H54 (cell line): ENCODE data around the gene AMPD3.

Experiments
- DNase-seq: peaks from one replicate; pipeline ENCODE4 v3.0.0; 2011; ENCODE audit warnings: low spot score, mixed read lengths; ENCODE audit not compliant: insufficient read length
- FAIRE-seq: peaks from 3 replicates; lab custom pipeline; 2011; peaks lifted over from hg19 to GRCh38; lab: Jason Lieb, UNC
- POLR2A ChIP-seq: IDR thresholded peaks from 2 replicates; pipeline ENCODE4 v1.6.1; 2011; ENCODE audit warnings: low read depth, mild to moderate bottlenecking, low read length

Gene AMPD3

GRCh38 chr11:10443152-10443551 is 11.9 kb upstream of the AMPD3 start:
- no peak for TF ChIP-seq POLR2A
- DNase-seq: no peak
- no peak for FAIRE-seq

- no peak for DNase-seq
- TF ChIP-seq POLR2A: no peak
- no peak for FAIRE-seq
Observed at GRCh38 chr11:10443721-10444235, 11.3 kb upstream of the AMPD3 start.

- no peak for FAIRE-seq
- no peak for TF ChIP-seq POLR2A
- DNase-seq: no peak
Observed at GRCh38 chr11:10444725-10445315, 10.2 kb upstream of the AMPD3 start.

GRCh38 chr11:10447445-10447844 is 7.6 kb upstream of the AMPD3 start:
- DNase-seq (no peak), FAIRE-seq (no peak)
- TF ChIP-seq POLR2A: no peak

- FAIRE-seq (no peak), DNase-seq (no peak)
- no peak for TF ChIP-seq POLR2A
Observed at GRCh38 chr11:10450462-10451425, 4.3 kb upstream of the AMPD3 start.

- TF ChIP-seq POLR2A: no peak
Observed at GRCh38 chr11:10451426-10452116, 3.5 kb upstream of the AMPD3 start.

GRCh38 chr11:10452211-10452767 is 2.8 kb upstream of the AMPD3 start:
- TF ChIP-seq POLR2A: no peak
- FAIRE-seq (no peak), DNase-seq (no peak)

More at GRCh38 chr11:10451426-10452116, 3.5 kb upstream of the AMPD3 start:
- FAIRE-seq: no peak
- no peak for DNase-seq

GRCh38 chr11:10453261-10453660 is 1.8 kb upstream of the AMPD3 start:
- DNase-seq (no peak), FAIRE-seq (no peak)

GRCh38 chr11:10455637-10456487 is 798 bp downstream of the AMPD3 start:
- peak; percentile 53 for FAIRE-seq
- DNase-seq: peak; percentile 97
- no peak for TF ChIP-seq POLR2A

More at GRCh38 chr11:10453261-10453660, 1.8 kb upstream of the AMPD3 start:
- no peak for TF ChIP-seq POLR2A

GRCh38 chr11:10456519-10456918 is 1.5 kb downstream of the AMPD3 start:
- no peak for DNase-seq
- TF ChIP-seq POLR2A: no peak
- no peak for FAIRE-seq

- FAIRE-seq: no peak
Observed at GRCh38 chr11:10457901-10458300, 2.8 kb downstream of the AMPD3 start.

More at GRCh38 chr11:10457901-10458300, 2.8 kb downstream of the AMPD3 start:
- no peak for DNase-seq
- TF ChIP-seq POLR2A: no peak
